GM12872 (cell line): ENCODE data around the gene DSCAM.

Experiments
- TF ChIP-seq, protein P1 (sequence below): IDR thresholded peaks from 3 replicates; pipeline ENCODE4 v1.5.1; 2011; ENCODE audit warnings: low read depth, mild to moderate bottlenecking, low read length, moderate library complexity; ENCODE audit not compliant: insufficient read depth

DSCAM gene

GRCh38 chr21:40797410-40797809 lies 49.5 kb downstream of the DSCAM start:
- TF ChIP-seq, protein P1, sequence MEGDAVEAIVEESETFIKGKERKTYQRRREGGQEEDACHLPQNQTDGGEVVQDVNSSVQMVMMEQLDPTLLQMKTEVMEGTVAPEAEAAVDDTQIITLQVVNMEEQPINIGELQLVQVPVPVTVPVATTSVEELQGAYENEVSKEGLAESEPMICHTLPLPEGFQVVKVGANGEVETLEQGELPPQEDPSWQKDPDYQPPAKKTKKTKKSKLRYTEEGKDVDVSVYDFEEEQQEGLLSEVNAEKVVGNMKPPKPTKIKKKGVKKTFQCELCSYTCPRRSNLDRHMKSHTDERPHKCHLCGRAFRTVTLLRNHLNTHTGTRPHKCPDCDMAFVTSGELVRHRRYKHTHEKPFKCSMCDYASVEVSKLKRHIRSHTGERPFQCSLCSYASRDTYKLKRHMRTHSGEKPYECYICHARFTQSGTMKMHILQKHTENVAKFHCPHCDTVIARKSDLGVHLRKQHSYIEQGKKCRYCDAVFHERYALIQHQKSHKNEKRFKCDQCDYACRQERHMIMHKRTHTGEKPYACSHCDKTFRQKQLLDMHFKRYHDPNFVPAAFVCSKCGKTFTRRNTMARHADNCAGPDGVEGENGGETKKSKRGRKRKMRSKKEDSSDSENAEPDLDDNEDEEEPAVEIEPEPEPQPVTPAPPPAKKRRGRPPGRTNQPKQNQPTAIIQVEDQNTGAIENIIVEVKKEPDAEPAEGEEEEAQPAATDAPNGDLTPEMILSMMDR = no peak

DNA sequence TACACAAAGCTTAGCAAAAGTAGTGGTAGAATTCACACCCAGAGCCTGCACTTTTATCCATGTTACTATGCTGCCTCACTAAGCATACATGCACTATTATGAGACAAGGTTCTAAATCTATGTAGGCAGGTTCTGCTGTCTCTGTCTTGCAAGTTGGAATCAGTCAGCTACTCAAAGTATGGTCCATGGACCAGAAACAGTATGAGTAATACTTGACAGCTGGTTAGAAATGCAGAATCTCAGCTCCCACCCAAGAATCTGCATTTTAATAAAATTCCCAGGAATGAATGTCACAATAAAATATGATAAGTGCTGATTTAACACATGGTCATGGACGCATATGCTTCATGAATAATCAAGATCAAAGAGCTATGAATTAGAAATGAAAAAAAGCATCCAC lies 50.5 kb downstream of the DSCAM start:
- TF ChIP-seq, protein P1 = no peak

- TF ChIP-seq, protein P1 = no peak
Measured at GRCh38 chr21:40795313-40795712, 51.6 kb downstream of the DSCAM start.

- TF ChIP-seq, protein P1 = no peak
Measured at GRCh38 chr21:40792691-40793456, 54.1 kb downstream of the DSCAM start.

GRCh38 chr21:40788635-40789034 lies 58.3 kb downstream of the DSCAM start:
- TF ChIP-seq, protein P1 = no peak

GRCh38 chr21:40783404-40783803 lies 63.6 kb downstream of the DSCAM start:
- TF ChIP-seq, protein P1 = no peak

DNA sequence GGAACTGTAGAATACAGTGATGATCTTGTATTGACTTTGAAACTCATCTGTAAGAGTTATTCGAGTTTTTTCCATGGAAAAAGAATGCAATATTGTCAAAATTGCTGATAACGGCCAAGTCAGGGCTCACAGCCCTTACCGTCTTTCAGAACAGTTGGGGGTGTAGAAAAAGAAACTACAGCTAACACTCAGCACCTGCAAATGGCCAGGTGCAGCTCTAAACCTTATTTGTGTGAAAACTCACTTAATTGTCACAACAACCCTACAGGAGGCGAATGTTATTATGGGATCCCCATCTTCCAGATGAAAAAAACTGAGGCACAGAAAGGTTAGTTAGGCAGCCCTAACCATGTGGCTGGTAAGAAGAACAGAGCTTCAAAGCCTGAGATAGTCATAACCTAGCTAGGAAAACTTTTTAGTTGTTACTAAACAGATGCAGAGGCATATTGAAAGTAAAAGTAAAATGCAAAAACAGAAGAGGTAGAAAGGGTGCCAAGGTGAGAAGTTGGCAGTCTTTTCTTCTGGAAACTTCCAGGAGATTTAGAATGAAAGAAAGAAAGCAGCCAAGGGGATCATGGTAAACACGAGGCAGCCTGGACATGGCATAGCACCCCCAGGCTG lies 76.4 kb downstream of the DSCAM start:
- TF ChIP-seq, protein P1 = no peak
